Measurements from ENCODE around the gene DGKI. TPM values are rescaled to one million over a fixed set of nuclear protein-coding genes. Genes with fewer than 3 reads are reported as not detected.

Gene DGKI
- total RNA-seq, 3 donors from 2014 or later (not counting 1 experiment from before 2014, with no cell fraction given), result 0.53 TPM; not detected in 2

GRCh38 chr7:137593115-137593711 lies 253.6 kb downstream of the DGKI start:
- Histone ChIP-seq H3K27me3 (ENCODE audit: control insufficient read depth, insufficient read depth, low read length) (no peaks in the 10 kb centered on the region), H3K36me3 (ENCODE audit: control insufficient read depth, insufficient read depth, low read length) (no peaks in the 10 kb centered on the region), H3K9me3 (ENCODE audit: control insufficient read depth, insufficient read depth, low read length) (no peaks in the 10 kb centered on the region), H3K4me3 (ENCODE audit: low read length) (no peak overlapping the region), H3K4me1 (ENCODE audit: control insufficient read depth, insufficient read depth, low read length) (no peaks in the 10 kb centered on the region), H3K27ac (ENCODE audit: low read length) (no peak overlapping the region)
- Mint-ChIP-seq H3K4me3 (no peak overlapping the region), H3K9me3 (no peaks in the 10 kb centered on the region), H3K36me3 (no peaks in the 10 kb centered on the region), H3K27ac (no peak overlapping the region), H3K27me3 (ENCODE audit: low read depth in 2 of 2) (no peaks in the 10 kb centered on the region), H3K4me1 (no peaks in the 10 kb centered on the region)
- WGBS (ENCODE audit: insufficient coverage), result 82% methylated on average over 4 of the region's 5 CpGs
- no peak for ATAC-seq
- intact Hi-C loops (cut with micrococcal nuclease), result no loop called here
- DNase-seq, result no peak
- TF ChIP-seq CTCF (IDR thresholded peaks at IDR 0.05), result no peak

- Mint-ChIP-seq H3K27me3 (ENCODE audit: low read depth in 2 of 2) (no peaks in the 10 kb centered on the region), H3K4me1 (no peaks in the 10 kb centered on the region), H3K36me3 (no peaks in the 10 kb centered on the region), H3K27ac (no peak overlapping the region), H3K4me3 (no peak overlapping the region), H3K9me3 (no peaks in the 10 kb centered on the region)
- no peak for TF ChIP-seq CTCF (IDR thresholded peaks at IDR 0.05)
- DNase-seq (no peak), ATAC-seq (no peak)
- Histone ChIP-seq H3K36me3 (ENCODE audit: control insufficient read depth, insufficient read depth, low read length) (no peaks in the 10 kb centered on the region), H3K9me3 (ENCODE audit: control insufficient read depth, insufficient read depth, low read length) (no peaks in the 10 kb centered on the region), H3K4me1 (ENCODE audit: control insufficient read depth, insufficient read depth, low read length) (no peaks in the 10 kb centered on the region), H3K27me3 (ENCODE audit: control insufficient read depth, insufficient read depth, low read length) (no peaks in the 10 kb centered on the region), H3K4me3 (ENCODE audit: low read length) (no peak overlapping the region), H3K27ac (ENCODE audit: low read length) (no peak overlapping the region)
- intact Hi-C loops (cut with micrococcal nuclease), result no loop called here
- WGBS (ENCODE audit: insufficient coverage), result 71% methylated on average over 6 of the region's 6 CpGs
These were observed 254.4 kb downstream of the DGKI start for GRCh38 chr7:137592232-137592896.

- Mint-ChIP-seq H3K4me3 (no peak overlapping the region), H3K27me3 (ENCODE audit: low read depth in 2 of 2) (no peaks in the 10 kb centered on the region), H3K36me3 (no peaks in the 10 kb centered on the region), H3K27ac (no peak overlapping the region), H3K4me1 (no peaks in the 10 kb centered on the region), H3K9me3 (no peaks in the 10 kb centered on the region)
- Histone ChIP-seq H3K36me3 (ENCODE audit: control insufficient read depth, insufficient read depth, low read length) (no peaks in the 10 kb centered on the region), H3K4me3 (ENCODE audit: low read length) (no peak overlapping the region), H3K4me1 (ENCODE audit: control insufficient read depth, insufficient read depth, low read length) (no peaks in the 10 kb centered on the region), H3K27me3 (ENCODE audit: control insufficient read depth, insufficient read depth, low read length) (no peaks in the 10 kb centered on the region), H3K9me3 (ENCODE audit: control insufficient read depth, insufficient read depth, low read length) (no peaks in the 10 kb centered on the region), H3K27ac (ENCODE audit: low read length) (no peak overlapping the region)
- intact Hi-C loops (cut with micrococcal nuclease), result no loop called here
- TF ChIP-seq CTCF (IDR thresholded peaks at IDR 0.05), result no peak
- DNase-seq (no peak), ATAC-seq (no peak)
- 86% methylated on average over 5 of the region's 5 CpGs for WGBS (ENCODE audit: insufficient coverage)
These were observed 255.3 kb downstream of the DGKI start for GRCh38 chr7:137591421-137591837.

Data from natural killer cell (primary cell).